Activated CD8-positive, alpha-beta memory T cell treated with anti-CD3 and anti-CD28 coated beads, Interleukin-2, amount 50 U/mL, for 4 hours (primary cell): ENCODE measurements around the gene SEL1L2.

Source experiments
- DNase-seq: peaks from one replicate; pipeline ENCODE4 v3.0.0-alpha.2; 2020

SEL1L2 gene

GRCh38 chr20:13858871-13859270 lies 131.5 kb downstream of the SEL1L2 start:
- no peak for DNase-seq

GRCh38 chr20:13858439-13858838 lies 132.0 kb downstream of the SEL1L2 start:
- DNase-seq: no peak

DNA sequence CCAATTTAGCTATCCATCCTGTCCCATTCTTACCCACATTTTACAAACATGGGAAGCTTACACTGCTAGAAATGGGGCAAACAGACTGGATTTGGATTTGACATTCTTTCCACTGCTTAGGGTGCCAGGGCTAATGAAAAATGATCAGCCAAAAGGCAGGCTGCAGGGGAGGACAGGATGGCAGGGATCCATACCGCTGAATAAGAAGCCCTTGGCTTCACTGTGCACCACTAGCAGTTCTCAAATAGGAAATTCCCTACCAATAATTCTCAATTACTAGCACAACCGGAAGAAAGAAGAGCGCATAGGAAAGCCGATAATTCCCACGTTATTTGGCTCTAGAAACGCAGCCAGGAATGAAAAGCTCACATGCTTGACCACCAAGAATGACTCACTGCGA lies 132.5 kb downstream of the SEL1L2 start:
- DNase-seq: no peak

DNA sequence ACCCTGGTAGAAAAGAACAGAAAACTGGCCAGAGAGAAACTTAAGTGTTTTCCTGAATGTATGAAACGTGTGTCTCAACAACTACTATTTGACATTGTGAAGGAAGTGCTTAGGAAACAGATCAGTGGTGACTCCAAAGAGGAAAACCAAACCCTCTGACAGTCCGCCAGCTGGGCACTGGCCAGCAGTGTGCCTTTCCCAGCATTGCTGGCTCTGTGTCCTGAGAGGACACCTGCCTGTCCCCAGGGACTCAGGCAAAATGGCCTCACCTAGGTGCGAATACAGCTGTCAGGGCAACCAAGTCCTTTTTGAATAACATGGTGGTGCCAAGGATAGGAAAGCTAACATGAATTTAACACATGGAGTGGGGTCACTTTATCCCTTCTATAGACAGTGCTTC lies 133.1 kb downstream of the SEL1L2 start:
- no peak for DNase-seq

- DNase-seq: no peak
Measured at GRCh38 chr20:13856354-13856753, 134.1 kb downstream of the SEL1L2 start.

- no peak for DNase-seq
Measured at GRCh38 chr20:13855613-13856012, 134.8 kb downstream of the SEL1L2 start.

GRCh38 chr20:13852306-13852705 lies 138.1 kb downstream of the SEL1L2 start:
- DNase-seq: no peak

- no peak for DNase-seq
Measured at GRCh38 chr20:13851279-13851678, 139.1 kb downstream of the SEL1L2 start.

- DNase-seq: no peak
Measured at GRCh38 chr20:13844296-13844695, 146.1 kb downstream of the SEL1L2 start.

DNA sequence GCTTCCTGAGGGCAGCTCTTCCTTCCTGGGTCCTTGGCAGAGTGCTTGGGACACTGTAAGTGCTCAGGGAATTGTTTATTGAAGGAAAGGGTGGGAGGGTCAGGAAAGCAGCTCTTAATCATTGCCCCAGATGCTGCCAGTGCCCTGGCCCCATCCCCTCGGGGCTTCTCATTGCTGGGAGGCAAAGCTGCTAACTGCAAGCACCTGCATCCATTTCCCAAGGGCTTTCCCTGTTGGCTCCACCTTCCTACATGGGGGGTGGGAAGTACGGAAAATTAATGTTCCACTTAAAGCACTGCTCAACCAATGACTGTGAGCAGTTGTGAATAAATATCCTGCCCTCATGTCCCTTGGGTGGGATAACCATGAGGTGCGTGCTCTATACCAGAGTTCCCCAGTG lies 149.2 kb downstream of the SEL1L2 start:
- DNase-seq: no peak

DNA sequence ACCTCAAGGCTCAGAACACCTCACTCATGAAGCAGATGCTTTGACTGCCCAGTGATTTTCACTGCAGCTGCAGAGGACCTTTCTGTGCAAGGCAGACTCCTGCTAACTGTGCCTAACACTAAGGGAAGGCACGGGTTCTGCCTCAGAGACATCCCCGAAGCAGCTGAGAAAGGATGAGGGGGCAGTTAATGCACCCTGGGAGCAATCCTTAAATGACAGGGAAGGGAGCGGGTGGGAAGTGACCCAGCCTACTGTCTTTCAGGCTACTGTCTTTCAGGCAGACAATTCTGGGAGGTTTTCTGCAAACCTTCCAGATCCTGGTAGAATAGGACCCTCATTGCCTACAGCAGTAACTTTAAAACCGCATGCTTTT lies 150.3 kb downstream of the SEL1L2 start:
- DNase-seq: no peak

DNA sequence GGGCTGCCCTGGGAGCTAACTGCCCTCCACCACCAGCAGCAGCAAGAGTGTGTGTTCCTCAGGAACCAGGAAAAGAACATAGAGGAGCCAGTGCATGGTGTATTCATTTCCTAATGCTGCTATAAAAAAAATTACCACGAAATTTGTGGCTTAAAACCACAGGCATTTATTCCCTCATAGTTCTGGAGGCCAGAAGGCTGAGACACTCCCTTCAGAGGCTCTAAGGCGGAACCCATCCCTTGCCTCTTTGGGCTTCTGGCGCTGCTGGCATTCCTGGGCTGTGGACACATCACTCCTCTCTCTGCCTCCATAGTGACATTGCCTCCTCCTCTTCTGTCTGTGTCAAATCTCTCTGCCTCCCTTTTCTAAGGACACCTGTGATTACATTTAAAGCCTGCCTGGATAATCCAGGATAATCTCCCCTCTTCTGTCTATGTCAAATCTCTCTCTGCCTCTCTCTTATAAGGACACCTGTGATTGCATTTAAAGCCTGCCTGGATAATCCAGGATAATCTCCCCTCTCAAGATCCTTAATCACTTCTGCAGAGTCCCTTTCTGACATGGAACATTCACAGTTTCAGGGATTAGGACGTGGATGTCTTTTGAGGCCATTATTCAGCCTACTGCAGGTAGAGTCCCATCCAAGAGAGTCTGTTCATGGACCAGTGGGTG lies 150.9 kb downstream of the SEL1L2 start:
- DNase-seq: no peak

- no peak for DNase-seq
Measured at GRCh38 chr20:13838664-13839063, 151.8 kb downstream of the SEL1L2 start.

DNA sequence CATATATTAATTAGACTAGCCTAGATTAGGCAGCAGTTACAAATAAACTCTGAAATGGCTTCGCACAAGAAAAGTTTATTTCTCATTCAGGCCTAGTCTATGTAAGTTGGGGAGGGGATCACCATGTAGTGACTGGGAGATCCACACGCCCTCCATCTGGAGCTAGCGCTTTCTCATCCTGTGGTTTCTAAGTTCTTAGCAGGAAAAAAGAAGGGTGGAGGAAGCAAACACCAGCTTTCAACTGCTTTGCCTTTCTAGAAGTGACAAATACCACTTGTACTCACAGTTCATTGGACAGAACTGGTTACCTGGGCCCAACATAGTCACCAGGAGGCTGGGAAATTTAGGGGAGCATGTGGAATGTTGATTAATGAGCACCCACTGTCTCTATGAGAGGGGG lies 158.9 kb downstream of the SEL1L2 start:
- DNase-seq: no peak

- DNase-seq: no peak
Measured at GRCh38 chr20:13825465-13825864, 164.9 kb downstream of the SEL1L2 start.

DNA sequence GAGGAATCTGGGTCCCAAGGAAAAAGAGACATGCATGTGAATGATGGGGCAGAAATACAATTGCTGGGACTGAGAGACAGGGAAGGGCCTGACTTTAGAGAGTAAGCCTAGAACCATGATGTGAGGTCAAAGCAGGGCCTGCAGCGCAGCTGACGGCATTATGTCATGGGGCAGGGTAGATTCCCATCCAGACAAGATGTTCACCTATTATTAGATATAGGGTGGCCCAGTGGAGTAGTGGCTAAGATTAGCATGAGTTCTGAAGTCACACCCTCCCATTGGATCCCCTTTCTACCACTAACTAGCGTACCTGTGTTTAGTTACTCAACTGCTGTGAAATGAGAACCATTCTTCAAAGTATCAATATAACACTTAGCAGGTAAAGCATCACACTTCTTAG lies 166.0 kb downstream of the SEL1L2 start:
- no peak for DNase-seq

DNA sequence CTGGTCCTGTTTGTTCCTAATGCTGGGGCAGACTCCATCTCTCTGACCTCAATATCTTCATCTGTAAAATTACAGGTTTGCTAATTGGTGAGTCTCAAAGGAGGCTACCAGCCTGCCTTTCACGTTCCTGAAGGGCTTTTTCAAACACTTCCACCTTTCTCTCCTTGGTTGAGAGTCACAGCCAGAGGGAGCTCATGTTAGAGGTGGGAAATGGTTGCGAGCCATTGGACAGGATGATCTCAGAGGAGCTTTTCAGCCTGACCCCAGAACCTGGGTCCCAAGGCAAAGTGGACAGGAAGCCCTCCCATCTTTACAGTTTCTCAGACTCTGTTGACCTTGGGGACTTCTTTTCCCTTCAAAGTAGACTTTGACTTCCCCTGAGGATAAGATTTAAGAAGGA lies 168.0 kb downstream of the SEL1L2 start:
- no peak for DNase-seq

- no peak for DNase-seq
Measured at GRCh38 chr20:13821876-13822275, 168.5 kb downstream of the SEL1L2 start.

- DNase-seq: no peak
Measured at GRCh38 chr20:13819885-13820645, 170.3 kb downstream of the SEL1L2 start.

DNA sequence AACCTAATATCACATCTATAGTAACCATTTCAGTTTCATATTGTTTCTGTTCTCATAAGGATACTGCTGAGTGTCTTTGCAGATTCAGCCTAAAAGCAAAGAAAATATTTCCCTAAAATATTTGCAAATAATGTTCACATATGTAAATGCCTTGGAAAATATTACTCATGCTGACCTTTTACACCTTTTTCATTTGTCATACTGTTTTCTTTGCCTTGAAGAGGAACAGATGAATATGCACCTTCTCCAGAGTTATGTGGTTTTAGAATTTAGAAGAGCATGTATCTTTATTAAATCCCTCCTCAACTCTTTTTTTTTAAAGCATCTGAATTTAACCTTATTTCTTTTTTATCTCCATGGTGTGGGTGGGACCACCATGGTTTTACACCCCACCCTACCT lies 173.1 kb downstream of the SEL1L2 start:
- no peak for DNase-seq

DNA sequence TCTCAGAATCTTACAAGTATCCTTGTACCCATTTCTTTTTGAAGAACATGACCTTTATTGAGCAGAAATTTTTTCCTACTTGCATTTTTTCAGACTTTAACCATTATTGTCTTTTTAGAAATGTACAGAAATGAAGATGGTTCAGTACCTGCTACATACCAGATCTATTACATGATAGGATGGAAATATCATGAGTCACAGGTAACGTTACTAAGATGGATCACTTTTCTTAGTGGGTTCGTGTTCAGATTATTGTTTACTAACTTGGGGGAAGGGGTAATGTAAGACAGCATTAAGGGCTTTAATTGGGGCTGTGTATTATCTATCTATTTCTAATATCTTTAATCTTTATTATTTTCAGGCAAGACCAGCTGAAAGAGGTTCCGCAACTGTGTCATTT lies 173.7 kb downstream of the SEL1L2 start:
- no peak for DNase-seq

- no peak for DNase-seq
Measured at GRCh38 chr20:13814672-13815071, 175.7 kb downstream of the SEL1L2 start.

DNA sequence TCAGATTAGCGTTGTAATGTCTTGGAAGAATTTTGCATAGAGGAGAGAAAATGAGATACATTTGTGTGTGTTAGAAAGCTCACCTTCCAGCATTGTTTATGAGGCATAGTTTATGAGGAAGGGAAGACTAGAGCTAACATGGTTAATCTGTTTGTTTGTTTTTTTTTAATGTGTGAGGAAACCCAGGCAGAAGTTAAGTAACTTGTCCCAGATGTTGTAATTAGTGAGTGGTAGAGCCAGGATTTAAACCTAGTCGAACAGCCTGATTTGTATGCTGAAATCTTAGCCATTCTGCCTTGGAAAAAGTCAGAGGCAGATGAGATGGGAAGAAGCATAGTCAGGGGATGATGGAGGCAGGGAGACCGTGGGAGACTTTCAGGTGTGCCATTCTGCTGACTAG lies 176.5 kb downstream of the SEL1L2 start:
- no peak for DNase-seq

- DNase-seq: no peak
Measured at GRCh38 chr20:13810446-13810845, 180.0 kb downstream of the SEL1L2 start.

DNA sequence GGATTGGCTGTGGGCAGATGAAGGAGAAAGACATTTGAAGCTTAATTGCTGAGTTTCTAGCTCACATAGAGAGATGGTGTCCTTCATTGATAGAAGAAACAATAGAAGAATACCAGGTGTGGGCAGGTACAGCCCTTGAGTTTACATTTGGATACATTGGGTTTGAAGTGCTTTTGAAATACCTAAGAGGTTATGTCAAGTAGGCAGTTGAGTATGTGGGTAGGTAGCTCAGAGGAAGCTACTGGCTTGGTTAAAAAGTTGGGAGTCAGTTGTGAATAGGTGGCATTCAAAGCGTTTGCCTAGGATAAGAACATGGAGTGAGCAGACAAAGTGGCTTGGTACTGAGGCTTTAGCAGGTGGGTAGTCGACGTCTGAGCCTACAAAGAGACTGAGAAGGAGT lies 180.6 kb downstream of the SEL1L2 start:
- no peak for DNase-seq
